ENCODE measurements around the gene ADIPOR2.
"Not testable (repeated sequence)": the region's sequence is repeated elsewhere in the genome, so short reads cannot be mapped to it uniquely, and the experiment has no call there.

ADIPOR2 gene

DNA sequence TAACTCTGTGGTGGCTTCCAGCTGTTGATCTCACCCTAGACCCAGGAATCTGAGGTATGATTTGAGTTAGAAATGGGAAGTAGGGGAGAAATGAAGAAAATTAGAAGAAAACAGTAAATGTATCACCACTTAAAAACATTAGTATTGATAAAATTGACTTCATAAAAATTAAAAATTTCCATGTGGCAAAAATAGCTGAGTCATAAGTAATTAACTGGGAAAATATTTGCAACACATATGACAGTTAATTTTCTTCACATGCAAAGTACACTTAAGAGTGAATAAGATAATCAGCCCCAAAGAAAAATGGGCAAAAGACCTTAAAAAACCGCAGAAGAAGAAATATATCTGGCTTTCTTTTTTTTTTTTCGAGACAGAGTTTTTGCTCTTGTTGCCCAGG is 25.5 kb upstream of the ADIPOR2 start:
- no peak for DNase-seq (ENCODE audit: low spot score)

DNA sequence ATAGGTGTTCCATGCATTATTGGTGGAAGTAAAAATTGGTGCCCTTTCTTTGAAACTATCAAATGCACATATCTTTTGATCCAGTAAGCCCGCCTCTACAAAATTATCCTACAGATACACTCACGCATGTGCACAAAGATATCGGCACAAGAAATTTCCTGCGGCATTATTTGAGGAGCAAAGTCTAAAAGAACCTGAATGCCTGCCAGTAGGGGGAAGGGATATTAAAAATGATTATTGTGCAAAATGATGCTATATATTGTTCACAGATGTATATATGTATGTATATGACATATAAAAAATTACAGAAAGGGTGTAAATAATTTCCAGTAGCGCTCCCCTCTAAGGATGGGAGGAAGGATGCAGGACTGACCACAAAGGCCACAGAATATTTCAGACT is 24.7 kb upstream of the ADIPOR2 start:
- DNase-seq (ENCODE audit: low spot score): no peak

DNA sequence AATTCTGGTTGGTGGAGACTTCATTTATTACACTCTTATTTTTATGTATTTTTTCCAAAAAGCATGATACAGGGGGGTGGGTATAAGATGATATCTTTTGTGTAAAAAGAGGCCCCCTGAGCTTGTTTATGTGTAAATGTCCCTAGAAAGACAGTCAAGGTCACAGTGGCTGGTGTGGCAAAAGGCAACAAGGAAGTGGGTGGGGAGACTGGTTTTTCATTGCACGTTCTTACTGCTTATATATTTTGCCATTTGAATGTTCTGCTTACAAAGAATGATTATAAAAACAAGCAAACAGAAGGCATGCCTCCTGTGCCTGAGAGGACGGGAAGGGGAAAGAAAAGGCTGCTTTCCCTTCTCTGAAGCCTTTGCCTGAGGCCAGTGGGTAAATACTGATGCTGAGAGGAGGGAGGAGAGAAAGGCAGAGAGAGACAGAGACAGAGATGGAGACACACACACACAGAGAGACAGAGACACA is 24.1 kb upstream of the ADIPOR2 start:
- no peak for DNase-seq (ENCODE audit: low spot score)

DNA sequence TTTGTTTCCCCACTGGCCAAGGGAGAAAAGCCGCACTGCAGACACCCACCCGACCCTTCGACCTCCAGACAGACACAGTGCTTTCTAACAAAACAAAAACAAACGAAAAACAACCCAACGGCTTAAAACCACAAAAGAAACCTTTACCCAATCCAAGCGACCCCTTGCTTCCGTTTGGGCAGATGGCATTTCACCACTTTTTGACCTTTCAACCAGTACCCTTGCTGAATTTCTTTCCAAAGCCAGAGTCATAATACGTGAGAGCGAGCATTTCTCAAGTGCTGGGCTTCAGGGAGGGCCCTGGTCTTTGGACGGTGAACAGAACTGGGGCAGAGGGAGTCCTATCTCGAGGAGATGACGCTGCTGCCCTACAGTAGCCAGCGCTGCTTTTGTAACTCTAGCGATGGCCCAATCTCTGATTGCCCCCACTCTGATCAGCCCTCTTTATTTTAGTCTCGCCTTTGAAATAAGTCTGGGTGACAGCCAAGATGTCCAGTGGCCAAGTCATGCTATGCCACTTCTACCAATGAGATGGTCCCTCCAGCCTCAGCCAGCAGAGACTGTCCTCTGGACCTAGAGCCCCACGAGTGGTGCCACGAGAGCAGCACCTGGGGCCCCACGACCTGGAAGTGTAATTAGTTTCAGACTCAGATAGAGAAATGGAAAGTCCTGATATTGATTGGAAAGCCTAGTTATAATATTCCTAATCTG is 21.9 kb upstream of the ADIPOR2 start:
- no peak for DNase-seq (ENCODE audit: low spot score)

DNA sequence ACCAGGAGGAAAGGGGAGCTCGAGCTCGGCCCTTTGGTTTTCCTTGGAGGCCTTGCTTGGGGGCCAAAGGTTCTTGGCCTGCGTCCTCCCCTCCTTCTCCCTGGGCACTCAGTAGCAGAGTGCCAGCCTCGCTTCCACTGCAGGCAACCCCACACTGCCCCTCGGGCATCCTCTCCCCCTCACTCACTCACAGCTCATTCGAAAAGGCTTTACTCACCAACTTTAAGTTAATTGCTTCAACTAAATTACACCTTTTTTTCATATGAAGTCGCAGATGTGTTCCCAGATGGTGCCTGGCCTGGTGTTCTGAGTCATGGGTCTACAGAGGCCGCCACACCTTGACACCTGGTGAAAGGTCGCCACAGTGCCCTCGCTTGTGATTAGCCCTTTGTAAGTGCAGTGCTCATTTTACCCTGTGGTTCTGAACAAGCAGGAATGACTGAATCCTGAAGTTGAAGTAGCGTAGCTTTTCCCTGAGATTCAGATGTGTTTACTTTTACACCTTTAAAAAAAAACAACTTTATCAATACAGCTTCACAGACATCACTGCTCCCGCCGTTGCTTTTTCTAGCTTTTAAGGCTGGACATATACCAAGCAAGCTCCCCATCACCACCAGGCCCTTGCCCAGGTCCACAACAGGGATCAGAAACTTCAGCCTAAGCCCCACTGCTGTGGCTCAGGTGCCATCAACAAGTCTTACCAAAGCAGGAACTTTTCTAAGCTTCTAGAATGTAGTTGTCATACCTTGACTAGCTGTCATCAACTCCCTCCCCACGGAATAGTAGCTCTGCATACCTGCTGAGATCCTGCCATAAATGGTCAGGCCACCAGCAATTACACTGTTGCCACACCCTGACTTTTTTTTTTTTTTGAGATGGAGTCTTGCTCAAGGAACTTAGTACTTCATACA is 20.3 kb upstream of the ADIPOR2 start:
- DNase-seq (ENCODE audit: low spot score): no peak

DNA sequence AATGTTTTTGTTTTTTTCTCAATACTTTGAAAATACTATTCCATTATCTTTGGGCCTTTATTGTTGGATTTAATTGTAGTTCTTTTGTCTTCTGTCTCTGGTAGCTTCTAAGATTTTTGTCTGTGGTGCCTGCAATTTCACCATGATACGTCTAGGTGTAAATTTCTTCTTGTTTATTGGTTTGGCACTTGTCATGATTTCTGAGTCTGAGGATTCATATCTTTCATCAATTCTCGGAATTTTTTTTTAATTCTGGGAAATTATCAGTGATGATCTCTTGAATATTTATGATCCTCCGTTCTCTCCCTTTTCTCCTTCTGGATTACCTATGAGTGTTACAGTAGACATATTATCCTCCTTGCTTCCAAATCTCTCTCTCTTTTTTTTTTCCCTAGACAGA is 14.8 kb upstream of the ADIPOR2 start:
- no peak for DNase-seq (ENCODE audit: low spot score)

DNA sequence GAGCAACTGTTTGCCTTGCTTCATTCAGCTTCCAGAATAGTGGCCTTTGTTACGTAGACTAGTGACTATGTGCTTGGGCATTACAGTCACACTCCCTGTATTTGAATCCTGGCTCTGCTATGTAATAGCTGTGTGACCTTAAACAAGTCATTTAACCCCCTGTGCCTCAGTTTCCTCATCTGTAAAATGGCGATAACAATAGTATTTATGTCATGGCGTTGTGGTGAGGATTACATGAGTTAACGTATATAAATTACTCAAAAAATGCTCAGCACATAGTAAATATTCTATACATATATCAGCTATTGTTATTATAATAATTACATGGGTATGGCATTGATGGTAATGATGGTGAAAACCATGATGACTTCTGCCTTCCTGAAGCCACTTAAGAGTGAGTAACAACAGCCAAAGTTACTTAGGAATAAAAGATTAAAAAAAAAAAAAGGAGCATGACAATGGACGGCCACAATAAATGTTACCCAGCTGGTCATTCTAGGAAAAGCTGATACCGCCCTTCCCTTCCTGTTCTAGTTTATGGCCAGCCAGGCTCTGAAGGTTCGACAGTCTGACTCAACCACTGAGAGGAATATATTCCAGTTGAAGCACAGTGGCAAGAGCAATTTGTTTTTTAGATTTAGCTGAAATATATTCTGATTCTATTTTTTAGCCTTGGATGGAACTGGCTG is 9.9 kb upstream of the ADIPOR2 start:
- DNase-seq (ENCODE audit: low spot score): no peak

DNA sequence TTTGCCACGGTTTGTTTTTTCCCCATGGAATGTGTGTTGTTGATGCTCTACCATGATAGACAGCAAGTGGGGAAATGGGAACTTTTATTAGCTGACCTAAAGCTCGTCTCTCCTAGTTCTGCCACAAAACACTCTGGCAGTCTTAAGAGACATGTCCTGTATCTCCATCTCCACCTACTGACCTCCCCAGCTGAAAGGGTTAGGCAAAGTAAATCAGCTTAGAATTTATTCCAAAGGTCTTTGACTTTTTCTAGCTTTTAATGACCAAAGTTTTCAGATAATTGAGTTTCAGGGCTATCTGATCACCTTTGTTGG is 9.4 kb upstream of the ADIPOR2 start:
- DNase-seq (ENCODE audit: low spot score): no peak

DNA sequence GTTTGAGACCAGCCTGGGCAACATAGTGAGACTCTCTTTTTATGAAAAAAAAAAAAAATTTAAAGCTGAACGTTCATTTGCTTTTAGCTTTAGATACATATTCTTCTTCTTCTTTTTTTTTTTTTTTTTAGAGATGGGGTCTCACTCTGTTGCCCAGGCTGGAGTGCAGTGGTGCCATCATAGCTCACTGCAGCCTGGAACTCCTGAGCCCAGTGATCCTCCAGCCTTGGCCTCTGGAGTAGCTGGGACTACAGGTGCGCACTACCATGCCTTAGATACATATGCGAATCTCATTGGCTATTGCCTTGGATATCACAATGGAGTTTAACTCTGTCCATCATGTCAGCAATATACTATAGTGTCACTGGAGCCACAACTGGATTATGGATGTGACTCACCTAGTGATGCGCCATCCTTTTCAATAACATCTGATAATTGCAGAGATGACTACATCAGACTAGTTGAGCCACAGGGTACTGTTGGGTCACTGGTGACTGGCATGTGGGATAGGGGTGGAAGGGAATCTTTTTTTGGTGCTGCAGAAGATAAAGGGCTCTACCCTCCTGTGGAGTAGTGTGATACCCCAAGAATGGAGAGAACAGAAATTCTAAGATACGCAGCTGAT is 2.7 kb upstream of the ADIPOR2 start:
- no peak for DNase-seq (ENCODE audit: low spot score)

DNA sequence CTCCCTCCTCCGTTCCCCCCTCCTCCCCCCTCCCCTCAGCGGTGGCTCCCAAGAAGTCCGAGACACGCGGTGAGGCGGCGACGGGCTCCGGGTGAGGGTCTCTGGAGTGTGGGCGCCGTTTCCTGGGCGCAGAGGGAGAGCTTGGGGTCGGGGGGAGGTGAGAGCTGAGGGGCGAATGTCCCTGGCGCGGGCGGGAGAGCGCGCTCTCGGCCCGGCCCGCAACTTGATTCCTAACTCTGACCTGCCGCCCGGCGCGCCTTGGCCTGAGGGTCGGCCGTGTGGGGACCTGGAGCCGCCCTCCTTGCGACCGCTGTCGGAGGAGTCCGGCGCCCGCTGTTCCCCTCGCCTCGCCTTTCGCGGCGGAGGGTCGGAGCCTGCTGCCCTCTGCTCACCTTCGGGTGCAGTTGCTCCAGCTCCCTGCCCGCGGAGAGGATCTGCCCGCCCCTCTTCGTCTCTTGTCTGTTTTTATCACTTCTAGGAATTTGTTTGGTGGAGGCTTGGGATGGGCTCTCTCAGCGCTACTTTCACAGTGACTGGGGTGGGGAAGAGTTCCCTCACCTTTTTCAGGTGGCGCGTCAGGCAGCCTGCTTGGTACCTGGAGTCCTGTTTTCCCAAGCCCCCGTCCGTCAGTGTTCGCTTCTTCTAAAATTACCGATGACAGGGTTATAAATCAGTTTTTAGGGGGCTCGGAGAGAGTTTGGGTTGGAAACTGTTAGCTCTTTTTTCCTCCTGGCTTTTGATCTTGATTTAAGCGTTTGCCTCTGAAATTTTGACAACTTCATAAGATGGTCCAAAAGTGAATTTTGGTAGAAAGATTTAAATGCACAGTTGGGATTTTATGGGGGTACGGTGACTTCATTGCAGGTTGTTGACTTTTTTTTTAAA is 495 bp downstream of the ADIPOR2 start:
- DNase-seq (ENCODE audit: low spot score): peak; percentile 49

DNA sequence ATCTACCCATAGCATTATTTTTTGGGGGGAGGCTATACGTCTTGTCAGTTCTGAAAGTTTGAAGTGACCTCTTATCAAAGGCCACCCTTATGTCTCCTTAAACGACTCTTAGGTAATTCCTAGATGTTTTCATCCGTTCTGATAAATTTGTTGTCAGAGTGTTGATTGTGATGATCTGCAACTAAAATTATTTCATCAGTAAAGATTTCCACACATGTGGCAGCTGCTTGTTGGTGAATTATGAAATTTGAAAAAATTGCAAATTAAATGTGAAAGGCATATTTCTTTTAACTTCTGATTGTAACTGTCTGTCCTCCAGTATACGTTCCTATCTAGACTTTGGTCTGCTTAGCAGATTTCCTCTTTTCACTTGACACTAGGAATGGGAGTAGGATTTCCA is 1.4 kb downstream of the ADIPOR2 start:
- no peak for DNase-seq (ENCODE audit: low spot score)

DNA sequence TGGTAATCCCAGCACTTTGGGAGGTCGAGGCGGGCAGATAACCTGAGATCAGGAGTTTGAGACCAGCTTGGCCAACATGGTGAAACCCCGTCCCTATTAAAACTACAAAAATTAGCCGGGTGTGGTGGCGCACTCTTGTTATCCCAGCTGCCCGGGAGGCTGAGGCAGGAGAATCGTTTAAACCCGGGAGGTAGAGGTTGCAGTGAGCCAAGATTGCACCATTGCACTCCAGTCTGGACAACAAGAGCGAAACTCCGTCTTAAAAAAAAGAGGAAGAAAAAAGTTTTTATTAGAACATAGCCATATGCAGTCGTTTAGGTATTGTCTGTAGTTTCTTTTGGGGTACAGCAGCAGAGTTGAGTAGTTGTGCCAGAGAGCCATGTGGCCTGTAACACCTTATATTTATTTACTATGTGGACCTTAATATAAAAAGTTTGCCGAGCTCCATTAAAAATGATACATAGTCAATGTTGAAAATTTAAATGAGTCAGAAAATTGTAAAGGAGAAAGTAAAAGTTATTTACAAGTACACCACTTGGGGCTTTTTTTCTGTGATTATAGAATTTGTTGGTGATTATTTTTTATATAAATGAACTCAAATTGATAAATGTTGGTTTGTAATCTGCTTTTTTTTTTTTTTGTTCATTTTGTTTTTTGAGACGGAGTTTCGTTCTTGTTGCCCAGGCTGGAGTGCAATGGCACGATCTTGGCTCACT is 2.2 kb downstream of the ADIPOR2 start:
- no peak for DNase-seq (ENCODE audit: low spot score)

DNA sequence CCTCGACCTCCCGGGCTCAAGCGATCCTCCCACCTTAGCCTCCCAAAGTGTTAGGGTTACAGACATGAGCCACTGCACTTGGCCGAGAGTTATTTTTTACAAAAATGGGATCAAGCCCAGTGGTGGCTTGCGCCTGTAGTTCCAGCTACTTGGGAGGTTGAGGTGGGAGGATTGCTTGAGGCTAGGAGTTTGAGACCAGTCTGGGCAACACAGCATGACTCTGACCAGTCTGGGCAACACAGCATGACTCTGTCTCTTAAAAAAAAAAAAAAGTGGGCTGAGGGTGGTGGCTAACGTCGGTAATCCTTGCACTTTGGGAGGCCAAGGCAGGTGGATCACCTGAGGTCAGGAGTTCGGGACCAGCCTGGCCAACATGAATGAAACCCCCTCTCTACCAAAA is 4.2 kb downstream of the ADIPOR2 start:
- DNase-seq (ENCODE audit: low spot score): not testable (repeated sequence)

DNA sequence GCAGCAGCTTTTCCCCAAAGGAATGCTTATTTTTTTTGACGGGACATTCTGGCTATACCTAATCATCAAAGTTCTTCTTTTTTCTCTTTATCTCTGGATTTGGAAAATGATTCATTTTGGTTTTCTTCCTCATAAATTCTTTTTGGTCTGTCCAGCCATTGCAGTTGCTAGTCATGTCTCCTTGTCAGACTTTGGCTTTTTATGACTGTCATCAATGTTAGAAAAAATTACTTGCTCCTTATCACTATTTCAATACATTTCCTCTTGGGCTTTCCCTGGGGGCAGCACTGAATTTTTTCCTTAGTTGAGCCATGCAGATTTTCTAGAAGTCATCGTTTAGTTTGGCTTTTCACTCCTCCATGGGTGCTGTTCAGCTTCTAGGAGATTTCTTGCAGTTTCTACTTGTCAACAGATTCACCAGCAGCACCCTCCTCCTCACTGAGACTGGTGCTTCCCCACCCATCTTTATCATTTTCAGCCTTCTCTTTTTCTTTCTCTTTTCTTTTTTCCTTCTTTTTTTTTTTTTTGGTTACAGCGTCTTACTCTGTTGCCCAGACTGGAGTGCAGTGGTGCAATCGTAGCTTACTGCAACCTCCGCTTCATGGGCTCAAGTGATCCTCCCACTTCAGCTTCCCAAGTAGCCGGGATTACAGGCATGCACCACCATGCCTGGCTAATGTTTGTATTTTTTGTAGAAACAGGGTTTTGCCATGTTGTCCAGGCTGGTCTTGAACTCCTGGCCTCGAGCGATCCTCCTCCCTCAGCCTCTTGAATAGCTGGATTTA is 5.2 kb downstream of the ADIPOR2 start:
- DNase-seq (ENCODE audit: low spot score): no peak

DNA sequence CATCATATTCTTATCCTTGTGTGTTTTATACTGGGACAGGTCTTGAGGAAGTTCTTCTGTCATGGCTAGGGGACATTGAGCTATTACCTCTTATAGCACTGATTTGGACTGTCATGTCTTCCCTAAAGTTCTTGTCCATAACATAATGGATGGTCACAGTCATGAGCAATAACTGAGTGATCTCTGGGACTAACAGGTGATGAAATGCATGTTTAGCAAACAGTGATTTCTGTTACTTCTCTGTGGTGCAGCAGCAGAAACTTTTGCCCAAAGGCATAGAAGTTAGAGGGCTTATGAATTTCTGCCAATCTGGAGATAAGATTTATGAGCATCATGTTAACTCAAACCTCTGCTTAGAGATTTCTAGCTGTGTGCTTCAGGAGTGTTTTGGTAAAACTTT is 5.9 kb downstream of the ADIPOR2 start:
- no peak for DNase-seq (ENCODE audit: low spot score)

DNA sequence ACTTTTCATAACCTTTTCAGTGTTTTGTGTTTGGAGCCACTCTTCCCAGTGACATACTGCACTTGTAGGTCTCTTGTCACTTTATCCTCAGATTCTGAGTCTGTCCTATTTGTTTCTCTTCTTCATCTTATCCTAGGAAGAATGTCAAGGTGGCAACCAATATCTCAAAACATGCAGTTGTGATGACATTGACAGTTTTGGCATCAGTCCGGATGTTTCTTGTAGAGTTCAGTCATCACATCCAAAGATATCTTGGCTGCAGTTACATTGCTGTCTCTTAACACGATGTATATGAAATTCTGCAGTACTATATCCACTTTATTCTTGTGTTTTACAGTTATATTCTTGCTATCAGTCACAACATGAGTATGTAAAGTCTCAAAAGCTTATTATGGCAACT is 6.4 kb downstream of the ADIPOR2 start:
- no peak for DNase-seq (ENCODE audit: low spot score)

DNA sequence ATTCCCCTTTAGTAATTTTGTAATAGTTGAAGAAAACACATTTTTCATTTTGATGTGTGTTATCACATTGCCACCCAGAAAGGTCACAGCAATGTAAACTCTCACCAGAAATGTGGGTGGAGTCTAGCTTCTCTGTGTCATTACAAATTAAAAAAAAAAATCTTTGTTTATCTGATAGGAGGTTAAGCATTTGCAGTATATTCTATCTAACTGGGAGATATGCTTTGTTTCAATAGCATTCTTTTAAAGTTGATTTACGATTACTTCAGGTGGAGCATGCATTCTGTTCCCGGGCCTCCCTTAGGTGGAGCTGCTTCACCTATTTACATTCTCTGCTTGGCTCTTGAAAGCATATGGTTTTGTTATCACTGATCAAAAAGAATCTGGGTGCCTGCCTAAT is 7.8 kb downstream of the ADIPOR2 start:
- no peak for DNase-seq (ENCODE audit: low spot score)

DNA sequence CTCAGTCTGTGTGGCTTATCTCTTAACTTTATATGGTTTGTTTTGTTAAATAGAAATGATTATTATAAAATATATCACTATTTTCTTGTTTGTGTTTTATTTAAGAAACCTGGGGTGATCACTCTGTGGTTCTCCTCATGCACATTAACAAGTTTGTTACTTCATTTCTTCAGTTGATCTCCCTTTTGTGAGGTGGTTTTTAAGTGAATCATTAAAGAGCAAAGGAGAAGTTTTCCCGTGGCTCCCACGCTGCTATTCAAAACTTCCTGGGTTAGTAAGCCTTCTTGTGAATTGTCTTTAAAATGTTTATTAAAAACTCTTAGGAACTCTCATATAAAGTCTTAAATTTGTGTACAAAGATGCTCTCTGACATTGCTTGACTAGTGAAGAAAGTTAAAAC is 11.8 kb downstream of the ADIPOR2 start:
- no peak for DNase-seq (ENCODE audit: low spot score)

DNA sequence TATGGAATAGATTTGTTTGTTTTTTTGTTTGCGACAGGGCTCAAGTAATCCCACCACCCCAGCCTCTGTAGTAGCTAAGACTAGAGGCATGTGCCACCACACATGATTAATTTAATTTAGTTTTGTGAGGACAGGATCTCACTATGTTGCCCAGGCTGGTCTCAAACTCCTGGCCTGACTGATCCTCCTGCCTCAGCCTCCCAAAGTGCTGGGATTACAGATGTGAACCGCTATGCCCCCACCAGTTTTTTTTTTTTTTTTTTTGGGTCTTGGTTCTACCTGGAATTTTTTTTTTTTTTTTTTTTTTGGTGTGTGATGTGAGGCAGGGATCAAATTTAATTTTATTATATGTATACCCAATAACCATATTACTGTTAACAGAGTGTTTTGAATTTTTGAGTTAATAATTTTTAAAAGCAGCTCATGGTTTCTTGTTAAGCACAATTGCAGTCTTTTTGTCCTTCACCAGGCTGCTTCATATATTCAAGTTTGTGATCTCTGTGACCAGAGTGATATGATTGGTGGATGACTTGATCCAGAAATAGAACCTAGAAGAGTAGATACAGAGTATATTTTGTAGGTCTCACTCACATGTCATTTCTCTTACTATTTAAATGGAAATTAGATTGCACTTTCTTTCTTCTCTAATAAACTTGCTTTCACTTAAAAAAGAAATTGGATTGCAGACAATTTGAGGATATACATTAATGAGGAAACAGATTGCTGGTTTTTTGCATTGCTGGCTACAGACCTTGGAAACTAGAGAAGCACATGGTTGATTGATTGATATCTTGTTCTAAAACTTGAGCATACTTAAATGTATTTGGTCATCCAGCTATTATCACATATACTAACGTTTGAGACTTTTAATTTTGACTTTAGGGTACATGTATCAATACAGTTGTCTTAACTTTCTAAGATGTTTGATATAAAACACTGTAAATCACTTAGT is 13.2 kb downstream of the ADIPOR2 start:
- DNase-seq (ENCODE audit: low spot score): no peak

Measured in AG08396 (cell line).